GM12873 (cell line): ENCODE data around the gene STAMBP.

ENCODE experiments used
- TF ChIP-seq, protein P1 (sequence below): IDR thresholded peaks from 2 replicates; pipeline ENCODE4 v1.5.1; 2012; ENCODE audit warnings: low read depth, mild to moderate bottlenecking, moderate library complexity, low read length, control low read depth; ENCODE audit not compliant: insufficient read depth; ENCODE audit errors: missing control alignments

Gene STAMBP

DNA sequence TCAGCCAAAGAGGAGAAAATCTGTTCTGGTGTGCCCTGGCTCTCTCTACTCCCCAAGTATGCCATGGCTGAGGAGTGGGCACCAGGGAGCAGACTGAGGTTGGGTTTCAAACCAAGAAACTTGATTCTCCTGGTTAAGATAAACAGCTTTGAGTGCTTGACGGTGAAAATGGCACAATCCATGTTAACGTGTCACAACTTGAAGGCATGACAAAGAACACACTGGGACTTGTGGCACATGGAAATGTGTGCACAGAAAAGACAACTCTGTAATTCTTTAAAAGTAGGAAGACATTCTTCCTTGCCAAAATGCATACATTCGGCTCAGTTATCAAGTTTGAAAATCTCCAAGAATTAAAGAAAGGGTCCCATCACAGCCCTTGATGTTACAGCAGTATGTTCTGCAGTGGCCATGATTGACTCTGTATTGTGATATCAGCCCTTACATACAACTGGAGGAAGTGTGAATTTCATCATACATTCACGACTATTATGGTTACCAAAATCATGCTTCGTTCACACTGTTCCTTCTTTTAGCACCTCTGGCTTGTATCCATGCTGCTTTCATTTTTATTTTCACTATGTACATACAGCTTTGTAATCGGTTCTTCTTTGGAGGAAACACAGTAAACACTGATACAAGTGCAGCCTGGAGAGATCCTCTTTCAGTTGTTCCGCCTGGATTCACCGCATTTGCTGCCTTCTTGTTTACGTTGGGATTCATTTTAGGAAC lies 48.5 kb downstream of the STAMBP start:
- TF ChIP-seq, protein P1, sequence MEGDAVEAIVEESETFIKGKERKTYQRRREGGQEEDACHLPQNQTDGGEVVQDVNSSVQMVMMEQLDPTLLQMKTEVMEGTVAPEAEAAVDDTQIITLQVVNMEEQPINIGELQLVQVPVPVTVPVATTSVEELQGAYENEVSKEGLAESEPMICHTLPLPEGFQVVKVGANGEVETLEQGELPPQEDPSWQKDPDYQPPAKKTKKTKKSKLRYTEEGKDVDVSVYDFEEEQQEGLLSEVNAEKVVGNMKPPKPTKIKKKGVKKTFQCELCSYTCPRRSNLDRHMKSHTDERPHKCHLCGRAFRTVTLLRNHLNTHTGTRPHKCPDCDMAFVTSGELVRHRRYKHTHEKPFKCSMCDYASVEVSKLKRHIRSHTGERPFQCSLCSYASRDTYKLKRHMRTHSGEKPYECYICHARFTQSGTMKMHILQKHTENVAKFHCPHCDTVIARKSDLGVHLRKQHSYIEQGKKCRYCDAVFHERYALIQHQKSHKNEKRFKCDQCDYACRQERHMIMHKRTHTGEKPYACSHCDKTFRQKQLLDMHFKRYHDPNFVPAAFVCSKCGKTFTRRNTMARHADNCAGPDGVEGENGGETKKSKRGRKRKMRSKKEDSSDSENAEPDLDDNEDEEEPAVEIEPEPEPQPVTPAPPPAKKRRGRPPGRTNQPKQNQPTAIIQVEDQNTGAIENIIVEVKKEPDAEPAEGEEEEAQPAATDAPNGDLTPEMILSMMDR = no peak

GRCh38 chr2:73885406-73885805 lies 56.6 kb downstream of the STAMBP start:
- TF ChIP-seq, protein P1 = no peak

DNA sequence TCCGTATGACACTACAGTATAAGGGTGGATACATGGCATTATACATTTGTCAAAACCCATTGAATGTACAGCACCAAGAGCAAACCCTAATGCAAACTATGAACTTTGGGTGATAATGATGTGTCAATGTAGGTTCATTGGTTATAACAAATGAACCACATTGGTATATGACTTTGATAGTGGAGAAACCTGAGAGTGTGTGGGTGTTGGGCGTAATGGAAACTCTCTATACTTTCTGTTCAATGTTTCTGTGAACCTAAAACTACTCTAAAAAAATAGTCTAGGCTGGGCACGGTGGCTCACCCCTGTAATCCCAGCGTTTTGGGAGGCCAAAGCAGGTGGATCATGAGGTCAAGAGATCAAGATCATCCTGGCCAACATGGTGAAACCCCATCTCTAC lies 57.6 kb downstream of the STAMBP start:
- TF ChIP-seq, protein P1 = no peak

- TF ChIP-seq, protein P1 = no peak
These were observed 59.6 kb downstream of the STAMBP start for GRCh38 chr2:73888388-73888787.

GRCh38 chr2:73889206-73889605 lies 60.4 kb downstream of the STAMBP start:
- TF ChIP-seq, protein P1 = no peak

GRCh38 chr2:73890301-73891092 lies 61.7 kb downstream of the STAMBP start:
- TF ChIP-seq, protein P1 = no peak

GRCh38 chr2:73891276-73891901 lies 62.6 kb downstream of the STAMBP start:
- TF ChIP-seq, protein P1 = no peak
